ENCODE data around the gene ABCA2. TPM values are rescaled to one million over a fixed set of nuclear protein-coding genes. Genes with fewer than 3 reads are reported as not detected.

Gene ABCA2
- polyA plus RNA-seq, 1 donor (not counting 4 experiments of a cell fraction or from before 2014, with no cell fraction given) = 1.3 TPM

DNA sequence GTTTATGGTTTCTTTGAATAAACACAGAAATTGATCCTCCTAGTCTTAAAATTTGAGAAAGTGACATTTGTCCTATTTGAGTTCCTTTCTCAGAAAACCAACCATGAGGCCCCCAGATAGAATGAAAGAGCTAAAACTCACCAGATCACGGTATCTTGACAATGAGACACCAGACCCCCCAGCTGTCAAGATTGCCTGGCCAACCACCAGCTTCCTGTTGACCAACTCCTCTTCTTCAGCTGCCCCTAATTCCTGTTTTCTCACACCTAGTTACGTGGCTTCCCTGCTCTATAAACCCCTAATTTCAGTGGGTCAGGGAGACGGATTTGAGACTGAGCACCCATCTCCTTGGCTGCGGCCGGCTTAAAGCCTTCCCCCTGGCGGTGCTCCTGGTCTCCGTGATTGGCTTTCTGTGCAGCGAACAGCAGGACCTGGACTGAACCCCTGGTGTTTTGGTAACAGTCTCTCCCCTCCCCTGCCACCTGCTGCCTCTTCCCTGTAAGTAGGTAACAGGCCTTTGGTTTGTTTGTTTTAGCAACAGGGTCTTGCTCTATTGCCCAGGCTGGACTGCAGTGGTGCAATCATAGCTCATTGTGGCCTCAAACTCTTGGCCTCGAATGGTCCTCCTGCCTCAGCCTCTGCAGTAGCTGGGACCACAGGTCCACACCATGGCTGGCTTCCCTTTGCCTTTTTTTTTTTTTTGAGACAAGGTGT is 30.6 kb upstream of the ABCA2 start:
- Histone ChIP-seq H3K36me3 (ENCODE audit: control insufficient read depth in 2 of 2, extremely low read depth in 1 of 2, insufficient read depth in 2 of 2, low read length in 2 of 2) (no peaks in the 10 kb centered on the region), H3K27ac (ENCODE audit: control insufficient read depth, insufficient read depth, low read length) (no peak overlapping the region), H3K9me1 (ENCODE audit: control insufficient read depth, extremely low read depth, insufficient read depth, low read length) (no peaks in the 10 kb centered on the region), H3K4me3 (ENCODE audit: control insufficient read depth in 2 of 3, extremely low read depth in 1 of 3, insufficient read depth in 2 of 3, low read depth in 1 of 3, low read length in 3 of 3) (no peak overlapping the region), H2AFZ (ENCODE audit: control insufficient read depth, low read length) (no peak overlapping the region), H3K79me2 (ENCODE audit: control insufficient read depth, insufficient read depth, low read length) (no peaks in the 10 kb centered on the region), H3K27me3 (ENCODE audit: control insufficient read depth, extremely low read depth, insufficient read depth, low read length) (no peaks in the 10 kb centered on the region), H4K20me1 (ENCODE audit: control insufficient read depth, extremely low read depth, insufficient read depth, low read length) (no peaks in the 10 kb centered on the region), H3K9ac (ENCODE audit: control insufficient read depth, extremely low read depth, insufficient read depth, low read length) (no peak overlapping the region), H3K4me2 (ENCODE audit: control insufficient read depth, extremely low read depth, insufficient read depth, low read depth, low read length) (no peak overlapping the region), H3K4me1 (ENCODE audit: control insufficient read depth, extremely low read depth, insufficient read depth, low read length) (peaks cover 12% of the 10 kb centered on the region), H3K9me3 (ENCODE audit: control insufficient read depth, low read depth, low read length) (no peaks in the 10 kb centered on the region)
- DNase-seq (ENCODE audit: low read depth, low spot score) (no peak), FAIRE-seq (no peak)
- TF ChIP-seq EZH2 (IDR thresholded peaks at IDR 0.05; ENCODE audit: low read length) (no peak), CTCF (optimal IDR thresholded peaks at IDR 0.05 in 1 of 3, IDR thresholded peaks at IDR 0.05 in 1 of 3, conservative IDR thresholded peaks at IDR 0.05 in 1 of 3; ENCODE audit: extremely low read depth in 1 of 3, insufficient read depth in 2 of 3, low read length in 3 of 3) (no peak)
- dilution Hi-C loops (cut with MboI; ENCODE audit: extremely low pct_ligation_motif_present, low sequenced_read_pairs) = no loop called here

DNA sequence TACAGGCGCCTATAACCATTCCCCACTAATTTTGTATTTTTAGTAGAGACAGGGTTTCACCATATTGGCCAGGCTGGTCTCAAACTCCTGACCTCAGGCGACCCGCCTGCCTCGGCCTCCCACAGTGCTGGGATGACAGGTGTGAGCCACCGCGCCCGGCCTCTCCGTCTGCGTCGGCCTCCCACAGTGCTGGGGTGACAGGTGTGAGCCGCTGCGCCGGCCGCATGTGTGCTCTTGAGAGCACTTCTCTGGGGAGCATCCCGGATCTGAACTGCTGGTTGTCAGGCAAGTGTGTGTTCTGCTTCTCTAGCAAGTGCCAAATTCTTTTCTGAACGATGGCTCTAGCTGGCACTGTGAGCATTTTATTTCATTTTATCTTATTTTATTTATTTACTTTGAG is 29.5 kb upstream of the ABCA2 start:
- H3K9me1 ChIP-seq (ENCODE audit: control insufficient read depth, extremely low read depth, insufficient read depth, low read length) = no peaks in the 10 kb centered on the region
- no peak overlapping the region for H3K9ac ChIP-seq (ENCODE audit: control insufficient read depth, extremely low read depth, insufficient read depth, low read length)
- H3K36me3 ChIP-seq (ENCODE audit: control insufficient read depth in 2 of 2, extremely low read depth in 1 of 2, insufficient read depth in 2 of 2, low read length in 2 of 2) = no peaks in the 10 kb centered on the region
- no peaks in the 10 kb centered on the region for H4K20me1 ChIP-seq (ENCODE audit: control insufficient read depth, extremely low read depth, insufficient read depth, low read length)
- no peaks in the 10 kb centered on the region for H3K27me3 ChIP-seq (ENCODE audit: control insufficient read depth, extremely low read depth, insufficient read depth, low read length)
- H3K27ac ChIP-seq (ENCODE audit: control insufficient read depth, insufficient read depth, low read length) = no peak overlapping the region
- peaks cover 8% of the 10 kb centered on the region for H3K4me1 ChIP-seq (ENCODE audit: control insufficient read depth, extremely low read depth, insufficient read depth, low read length)
- dilution Hi-C loops (cut with MboI; ENCODE audit: extremely low pct_ligation_motif_present, low sequenced_read_pairs) = no loop called here
- H3K4me2 ChIP-seq (ENCODE audit: control insufficient read depth, extremely low read depth, insufficient read depth, low read depth, low read length) = no peak overlapping the region
- H3K79me2 ChIP-seq (ENCODE audit: control insufficient read depth, insufficient read depth, low read length) = no peaks in the 10 kb centered on the region
- no peak overlapping the region for H2AFZ ChIP-seq (ENCODE audit: control insufficient read depth, low read length)
- DNase-seq (ENCODE audit: low read depth, low spot score) = no peak
- no peak for TF ChIP-seq EZH2 (IDR thresholded peaks at IDR 0.05; ENCODE audit: low read length)
- no peak for TF ChIP-seq CTCF (optimal IDR thresholded peaks at IDR 0.05 in 1 of 3, IDR thresholded peaks at IDR 0.05 in 1 of 3, conservative IDR thresholded peaks at IDR 0.05 in 1 of 3; ENCODE audit: extremely low read depth in 1 of 3, insufficient read depth in 2 of 3, low read length in 3 of 3)
- no peak for FAIRE-seq
- H3K9me3 ChIP-seq (ENCODE audit: control insufficient read depth, low read depth, low read length) = no peaks in the 10 kb centered on the region
- no peak overlapping the region for H3K4me3 ChIP-seq (ENCODE audit: control insufficient read depth in 2 of 3, extremely low read depth in 1 of 3, insufficient read depth in 2 of 3, low read depth in 1 of 3, low read length in 3 of 3)

Measured in keratinocyte (primary cell).